GM19455 (cell line): ENCODE measurements around the gene NEURL3.
A peak's percentile ranks its signal among the peaks of the same experiment; 100 is the strongest.
"Not testable (repeated sequence)": the region's sequence is repeated elsewhere in the genome, so short reads cannot be mapped to it uniquely, and the experiment has no call there.

Experiments
- ATAC-seq: cut with Tn5 transposase; IDR thresholded peaks from one replicate; pipeline ENCODE4 v1.9.1; 2021; ENCODE audit not compliant: unreplicated experiment

NEURL3 gene

GRCh38 chr2:96508521-96509113 is 3.5 kb upstream of the NEURL3 start:
- ATAC-seq: no peak

- ATAC-seq: peak; percentile 61
These were observed 2.9 kb upstream of the NEURL3 start for GRCh38 chr2:96507957-96508520.

- ATAC-seq: no peak
These were observed 1.7 kb upstream of the NEURL3 start for GRCh38 chr2:96506907-96507240.

- no peak for ATAC-seq
These were observed 1.1 kb upstream of the NEURL3 start for GRCh38 chr2:96506016-96506906.

- ATAC-seq: no peak
These were observed 1.4 kb downstream of the NEURL3 start for GRCh38 chr2:96503637-96504243.

GRCh38 chr2:96502891-96503636 is 2.1 kb downstream of the NEURL3 start:
- no peak for ATAC-seq

- ATAC-seq: no peak
These were observed 3.0 kb downstream of the NEURL3 start for GRCh38 chr2:96501886-96502810.

GRCh38 chr2:96501471-96501874 is 3.7 kb downstream of the NEURL3 start:
- no peak for ATAC-seq

GRCh38 chr2:96500385-96501066 is 4.6 kb downstream of the NEURL3 start:
- no peak for ATAC-seq

GRCh38 chr2:96499061-96499960 is 5.8 kb downstream of the NEURL3 start:
- no peak for ATAC-seq

GRCh38 chr2:96498611-96499010 is 6.5 kb downstream of the NEURL3 start:
- not testable (repeated sequence) for ATAC-seq

GRCh38 chr2:96498021-96498431 is 7.1 kb downstream of the NEURL3 start:
- no peak for ATAC-seq

- ATAC-seq: no peak
These were observed 9.1 kb downstream of the NEURL3 start for GRCh38 chr2:96495982-96496629.

- ATAC-seq: no peak
These were observed 11.0 kb downstream of the NEURL3 start for GRCh38 chr2:96494188-96494587.

GRCh38 chr2:96493072-96493471 is 12.1 kb downstream of the NEURL3 start:
- no peak for ATAC-seq

GRCh38 chr2:96491860-96492497 is 13.2 kb downstream of the NEURL3 start:
- ATAC-seq: no peak

- no peak for ATAC-seq
These were observed 15.5 kb downstream of the NEURL3 start for GRCh38 chr2:96489663-96490062.
